ENCODE results near the gene ISYNA1. TPM values are rescaled to one million over a fixed set of nuclear protein-coding genes. Genes with fewer than 3 reads are reported as not detected.

The ISYNA1 gene
- total RNA-seq, 4 donors from 2014 or later: 5.3 to 26.4 (median 14.0) TPM

- Histone ChIP-seq H3K27me3 (no peaks in the 10 kb centered on the region), H3K4me3 (no peak overlapping the region), H3K27ac (no peak overlapping the region), H3K36me3 (no peaks in the 10 kb centered on the region), H3K9me3 (no peaks in the 10 kb centered on the region), H3K4me1 (peaks cover 0 to 35% (median 27%) of the 10 kb centered on the region in 4 donors)
- peak in 1 of 3 donors; percentile 57 for DNase-seq
- TF ChIP-seq CTCF (IDR thresholded peaks at IDR 0.05): no peak
- no peak for TF ChIP-seq POLR2A (IDR thresholded peaks at IDR 0.05)
Observed at GRCh38 chr19:18435178-18435841, 2.6 kb downstream of the ISYNA1 start.

GRCh38 chr19:18434411-18435175 is 3.3 kb downstream of the ISYNA1 start:
- no peaks in the 10 kb centered on the region for H3K9me3 ChIP-seq
- peak in 1 of 3 donors; percentile 50 for DNase-seq
- no peak overlapping the region for H3K4me3 ChIP-seq
- H3K4me1 ChIP-seq: peaks cover 0 to 41% (median 34%) of the 10 kb centered on the region in 4 donors
- TF ChIP-seq CTCF (IDR thresholded peaks at IDR 0.05) (no peak), POLR2A (IDR thresholded peaks at IDR 0.05) (no peak)
- H3K27me3 ChIP-seq: no peaks in the 10 kb centered on the region
- H3K27ac ChIP-seq: peak overlapping the region in 1 of 4 donors; percentile 59
- no peaks in the 10 kb centered on the region for H3K36me3 ChIP-seq

GRCh38 chr19:18433735-18434398 is 4.1 kb downstream of the ISYNA1 start:
- DNase-seq: peak in 1 of 3 donors; percentile 54
- Histone ChIP-seq H3K9me3 (no peaks in the 10 kb centered on the region), H3K27me3 (no peaks in the 10 kb centered on the region), H3K36me3 (no peaks in the 10 kb centered on the region), H3K4me1 (peaks cover 0 to 48% (median 39%) of the 10 kb centered on the region in 4 donors), H3K27ac (peak overlapping the region; percentile 59 to 88 (median 65)), H3K4me3 (peak overlapping the region; percentile 48 to 72 (median 56))
- no peak for TF ChIP-seq POLR2A (IDR thresholded peaks at IDR 0.05)
- TF ChIP-seq CTCF (IDR thresholded peaks at IDR 0.05): no peak

- no peaks in the 10 kb centered on the region for H3K36me3 ChIP-seq
- DNase-seq: peak in 2 of 3 donors; percentile 66 to 78
- peak overlapping the region; percentile 59 to 88 (median 65) for H3K27ac ChIP-seq
- H3K4me3 ChIP-seq: peak overlapping the region; percentile 48 to 72 (median 56)
- H3K4me1 ChIP-seq: peaks cover 0 to 49% (median 39%) of the 10 kb centered on the region in 4 donors
- H3K9me3 ChIP-seq: no peaks in the 10 kb centered on the region
- TF ChIP-seq POLR2A (IDR thresholded peaks at IDR 0.05) (no peak), CTCF (IDR thresholded peaks at IDR 0.05) (no peak)
- no peaks in the 10 kb centered on the region for H3K27me3 ChIP-seq
Observed at GRCh38 chr19:18433015-18433691, 4.8 kb downstream of the ISYNA1 start.

Measured in Peyer's patch (tissue), 4 donors.